Hepatocyte (in vitro differentiated cells): ENCODE data around the gene TMSB4X. TPM values are rescaled to one million over a fixed set of nuclear protein-coding genes. Genes with fewer than 3 reads are reported as not detected.
A peak's percentile ranks its signal among the peaks of the same experiment; 100 is the strongest.

Source experiments
- DNase-seq: peaks from one replicate; pipeline ENCODE4 v3.0.0-alpha.2; 2016; ENCODE audit warnings: low spot score
- H2AFZ ChIP-seq: fragments of 200-600 bp; sonication (generic); 2 replicates; pipeline ENCODE4 v1.6.0; 2016; ENCODE audit warnings: antibody characterized with exemption, mild to moderate bottlenecking
- H3K27ac ChIP-seq: fragments of 200-600 bp; sonication (generic); 2 replicates; pipeline ENCODE4 v1.5.1; 2016; ENCODE audit warnings: mild to moderate bottlenecking
- H3K27me3 ChIP-seq: fragments of 200-600 bp; sonication (generic); 2 replicates; pipeline ENCODE4 v1.6.1; 2016
- H3K36me3 ChIP-seq: fragments of 200-600 bp; sonication (generic); replicated peaks from 2 replicates; pipeline ENCODE4 v1.5.1; 2016; ENCODE audit warnings: low read depth; ENCODE audit not compliant: insufficient read depth
- H3K4me1 ChIP-seq: fragments of 200-600 bp; sonication (generic); 2 replicates; pipeline ENCODE4 v1.5.1; 2016; ENCODE audit warnings: mild to moderate bottlenecking, moderate library complexity; ENCODE audit not compliant: insufficient read depth
- H3K4me2 ChIP-seq: fragments of 200-600 bp; sonication (generic); 2 replicates; pipeline ENCODE4 v1.6.0; 2016
- H3K4me3 ChIP-seq: fragments of 200-600 bp; sonication (generic); 2 replicates; pipeline ENCODE4 v1.5.1; 2016; ENCODE audit warnings: mild to moderate bottlenecking
- H3K79me2 ChIP-seq: fragments of 200-600 bp; sonication (generic); 2 replicates; pipeline ENCODE4 v1.6.0; 2017; ENCODE audit warnings: mild to moderate bottlenecking
- H3K9me2 ChIP-seq: fragments of 200-600 bp; sonication (generic); replicated peaks from 2 replicates; pipeline ENCODE4 v1.6.0; 2017; ENCODE audit warnings: mild to moderate bottlenecking; ENCODE audit not compliant: insufficient read depth
- H3K9me3 ChIP-seq: fragments of 200-600 bp; sonication (generic); 2 replicates; pipeline ENCODE4 v1.5.1; 2016; ENCODE audit warnings: low read depth, mild to moderate bottlenecking
- H4K20me1 ChIP-seq: fragments of 200-600 bp; sonication (generic); 2 replicates; pipeline ENCODE4 v1.6.0; 2016; ENCODE audit warnings: mild to moderate bottlenecking; ENCODE audit not compliant: insufficient read depth, poor library complexity, severe bottlenecking
- CTCF ChIP-seq: fragments of 200-600 bp; sonication (generic); IDR thresholded peaks from 2 replicates; pipeline ENCODE4 v1.5.1; 2016; ENCODE audit warnings: antibody characterized with exemption, mild to moderate bottlenecking; ENCODE audit not compliant: poor library complexity
- EZH2 ChIP-seq: fragments of 200-600 bp; sonication (generic); IDR thresholded peaks from 2 replicates; pipeline ENCODE4 v1.6.1; 2016; ENCODE audit warnings: antibody characterized with exemption, mild to moderate bottlenecking, borderline replicate concordance
- EZH2phosphoT487 ChIP-seq: fragments of 200-600 bp; sonication (generic); IDR thresholded peaks from one replicate; pipeline ENCODE4 v1.6.1; 2018; ENCODE audit warnings: antibody characterized with exemption, mild to moderate bottlenecking, low read depth, moderate library complexity; ENCODE audit not compliant: unreplicated experiment, severe bottlenecking
- WGBS: methylation state at CpG from one replicate; pipeline ENCODE4 v1.1.6; 2016; ENCODE audit warnings: low lambda C conversion rate; ENCODE audit errors: missing lambda C conversion rate; 5-methylcytosine and 5-hydroxymethylcytosine counted together
- polyA plus RNA-seq: library from polyadenylated mRNA; unstranded; fragments of >200 nt; fragmentation: Nextera tagmentation; extraction: Ambion mirVana; gene quantifications from 2 replicates; pipeline ENCODE4 v1.2.1, GENCODE V29; 2016
- total RNA-seq: library from RNA; depleted of rRNA; stranded (reverse); fragments of >200 nt; gene quantifications from 2 replicates; pipeline ENCODE4 v1.2.3, GENCODE V29; 2014

TMSB4X gene
- total and polyA plus RNA-seq, 2 experiments from 2014 or later: 6,141 to 9,038 TPM

- Histone ChIP-seq H3K4me1 (peaks cover 51% of the 10 kb centered on the region), H3K79me2 (no peaks in the 10 kb centered on the region), H3K27me3 (no peaks in the 10 kb centered on the region), H3K9me2 (no peaks in the 10 kb centered on the region), H4K20me1 (no peaks in the 10 kb centered on the region), H3K4me2 (peak overlapping the region; percentile 46), H3K4me3 (no peak overlapping the region), H2AFZ (no peak overlapping the region), H3K9me3 (no peaks in the 10 kb centered on the region), H3K36me3 (no peaks in the 10 kb centered on the region), H3K27ac (peak overlapping the region; percentile 85)
- no peak for TF ChIP-seq EZH2phosphoT487
- no peak for TF ChIP-seq EZH2
- TF ChIP-seq CTCF: no peak
- 35% methylated on average over 7 of the region's 7 CpGs for WGBS
- peak; percentile 84 for DNase-seq
Measured at GRCh38 chrX:12988797-12989196, 13.9 kb downstream of the TMSB4X start.

GRCh38 chrX:12989461-12989860 lies 14.6 kb downstream of the TMSB4X start:
- H3K4me3 ChIP-seq: no peak overlapping the region
- H3K27ac ChIP-seq: peak overlapping the region; percentile 63
- H3K4me1 ChIP-seq: peaks cover 51% of the 10 kb centered on the region
- no peak overlapping the region for H2AFZ ChIP-seq
- DNase-seq: no peak
- no peak for TF ChIP-seq EZH2
- no peak for TF ChIP-seq CTCF
- no peak for TF ChIP-seq EZH2phosphoT487
- H3K36me3 ChIP-seq: no peaks in the 10 kb centered on the region
- no peaks in the 10 kb centered on the region for H3K79me2 ChIP-seq
- H3K9me2 ChIP-seq: no peaks in the 10 kb centered on the region
- no peaks in the 10 kb centered on the region for H3K9me3 ChIP-seq
- peak overlapping the region; percentile 37 for H3K4me2 ChIP-seq
- whole genome bisulfite sequencing: 78% methylated on average over 3 of the region's 3 CpGs
- H3K27me3 ChIP-seq: no peaks in the 10 kb centered on the region
- no peaks in the 10 kb centered on the region for H4K20me1 ChIP-seq

- no peaks in the 10 kb centered on the region for H3K9me2 ChIP-seq
Measured at GRCh38 chrX:12991575-12991974, 16.7 kb downstream of the TMSB4X start.

More at GRCh38 chrX:12991575-12991974, 16.7 kb downstream of the TMSB4X start:
- H3K4me3 ChIP-seq: no peak overlapping the region
- DNase-seq: no peak
- peak overlapping the region; percentile 6 for H3K27ac ChIP-seq
- no peaks in the 10 kb centered on the region for H3K36me3 ChIP-seq
- TF ChIP-seq CTCF: no peak
- TF ChIP-seq EZH2phosphoT487: no peak
- no peak for TF ChIP-seq EZH2
- peaks cover 40% of the 10 kb centered on the region for H3K4me1 ChIP-seq
- H3K27me3 ChIP-seq: no peaks in the 10 kb centered on the region
- WGBS: 99% methylated on average over 3 of the region's 3 CpGs
- no peak overlapping the region for H2AFZ ChIP-seq
- no peaks in the 10 kb centered on the region for H3K9me3 ChIP-seq
- H4K20me1 ChIP-seq: no peaks in the 10 kb centered on the region
- H3K4me2 ChIP-seq: no peak overlapping the region
- H3K79me2 ChIP-seq: no peaks in the 10 kb centered on the region
